OCI-LY7 (cell line): ENCODE results near the gene TMEM158. TPM values are rescaled to one million over a fixed set of nuclear protein-coding genes. Genes with fewer than 3 reads are reported as not detected.
A peak's percentile ranks its signal among the peaks of the same experiment; 100 is the strongest.

Experiments used
- Bru-seq: library from RNA; stranded (reverse); fragments of 400-500 nt; gene quantifications from one replicate; lab custom pipeline; 2021; lab: Mats Ljungman, UMichigan
- BruChase-seq, 2 experiments: library from RNA; stranded (reverse); fragments of 400-500 nt; gene quantifications; one replicate each; lab custom pipeline; 2021; lab: Mats Ljungman, UMichigan
- BruUV-seq: library from RNA; stranded (reverse); fragments of 400-500 nt; replicated peaks from 2 replicates; lab custom pipeline; 2021; lab: Mats Ljungman, UMichigan
- CTCF ChIA-PET: fragments of 300-600 bp; sonication (Branson Sonifier 250); formaldehyde crosslinking; loops from one replicate; lab custom pipeline; 2022; ENCODE audit warnings: antibody characterized with exemption; ENCODE audit not compliant: unreplicated experiment; lab: Charles Lee
- POLR2A ChIA-PET: fragments of 300-600 bp; sonication (Branson Sonifier 250); formaldehyde crosslinking; loops from one replicate; lab custom pipeline; 2022; ENCODE audit warnings: antibody characterized with exemption; lab: Charles Lee
- DNase-seq: peaks from one replicate; pipeline ENCODE4 v3.0.0-alpha.2; 2015; ENCODE audit warnings: low spot score
- H2AFZ ChIP-seq: fragments of 200-600 bp; sonication (generic), shearing (Covaris generic); 2 replicates; pipeline ENCODE4 v1.6.1; 2014; ENCODE audit warnings: mild to moderate bottlenecking, antibody characterized with exemption, low read length, moderate library complexity
- H3K27ac ChIP-seq: fragments of 200-600 bp; sonication (generic); 2 replicates; pipeline ENCODE4 v1.5.1; 2014; ENCODE audit warnings: mixed run types, low read depth, mild to moderate bottlenecking, moderate library complexity, low read length, inconsistent platforms; ENCODE audit not compliant: poor library complexity, severe bottlenecking
- H3K36me3 ChIP-seq: fragments of 200-600 bp; sonication (generic); 2 replicates; pipeline ENCODE4 v1.6.1; 2014; ENCODE audit warnings: mild to moderate bottlenecking, antibody characterized with exemption, low read length, moderate library complexity, mixed read lengths; ENCODE audit not compliant: insufficient read depth
- H3K4me1 ChIP-seq: fragments of 200-600 bp; sonication (generic); 2 replicates; pipeline ENCODE4 v1.5.1; 2014; ENCODE audit warnings: mild to moderate bottlenecking, low read length; ENCODE audit not compliant: insufficient read depth, poor library complexity, severe bottlenecking
- H3K4me2 ChIP-seq: fragments of 200-600 bp; sonication (generic); 2 replicates; pipeline ENCODE4 v1.6.1; 2014; ENCODE audit warnings: mild to moderate bottlenecking, low read length
- H3K4me3 ChIP-seq: fragments of 200-600 bp; sonication (generic); 2 replicates; pipeline ENCODE4 v1.5.1; 2014; ENCODE audit warnings: mild to moderate bottlenecking, low read depth, low read length; ENCODE audit not compliant: poor library complexity, severe bottlenecking
- H3K79me2 ChIP-seq: fragments of 200-600 bp; sonication (generic); 2 replicates; pipeline ENCODE4 v1.6.1; 2016; ENCODE audit warnings: low read depth, mild to moderate bottlenecking, low read length, moderate library complexity, mixed read lengths; ENCODE audit not compliant: insufficient read depth
- H3K9me2 ChIP-seq: fragments of 200-600 bp; sonication (generic); 2 replicates; pipeline ENCODE4 v1.6.1; 2016; ENCODE audit warnings: mild to moderate bottlenecking, low read length, mixed read lengths; ENCODE audit not compliant: insufficient read depth
- H3K9me3 ChIP-seq: fragments of 200-600 bp; sonication (generic); 2 replicates; pipeline ENCODE4 v1.6.1; 2014; ENCODE audit warnings: mild to moderate bottlenecking, mixed run types, low read length, mixed read lengths
- H4K20me1 ChIP-seq: fragments of 200-600 bp; sonication (generic); 2 replicates; pipeline ENCODE4 v1.6.1; 2014; ENCODE audit warnings: mild to moderate bottlenecking, antibody characterized with exemption, low read length, moderate library complexity, mixed read lengths; ENCODE audit not compliant: insufficient read depth
- CTCF ChIP-seq: fragments of 200-600 bp; sonication (generic); conservative IDR thresholded peaks from 2 replicates; pipeline ENCODE4 v1.5.1; 2014; ENCODE audit warnings: mild to moderate bottlenecking, antibody characterized with exemption, low read length, moderate library complexity, mixed read lengths
- EZH2phosphoT487 ChIP-seq: fragments of 200-600 bp; sonication (generic); IDR thresholded peaks from 2 replicates; pipeline ENCODE4 v1.6.1; 2018; ENCODE audit warnings: low read depth, borderline replicate concordance, mild to moderate bottlenecking, mixed run types, antibody characterized with exemption, low read length, moderate library complexity, mixed read lengths
- intact Hi-C: fragments of 100-400 bp; cut with micrococcal nuclease; formaldehyde crosslinking; loops from one replicate; pipeline ENCODE4 v1.10.0; 2022; ENCODE audit not compliant: unreplicated experiment
- long read RNA-seq: library from polyadenylated mRNA; stranded (forward); transcript quantifications from one replicate; pipeline ENCODE4 v2.0.0, GENCODE V29; 2022
- total RNA-seq, 2 experiments: library from RNA; depleted of rRNA in 1 of 2; stranded (reverse); fragments of >200 nt in 1 of 2; shearing (Covaris generic) in 1 of 2; gene quantifications; 2 replicates each; pipeline ENCODE4 v1.2.3, GENCODE V29; 2014 to 2022

The TMEM158 gene
- not detected in 2 replicates for total RNA-seq (2014; rRNA removed; shearing (Covaris generic))
- not detected in 2 replicates for total RNA-seq (2022)
- Bru-seq, nascent RNA = not detected
- not detected for BruChase-seq, experiment 1, labeled RNA remaining after a 6-hour chase
- not detected for BruChase-seq, experiment 2, labeled RNA remaining after a 2-hour chase
- long read RNA-seq = 0 reads

DNA sequence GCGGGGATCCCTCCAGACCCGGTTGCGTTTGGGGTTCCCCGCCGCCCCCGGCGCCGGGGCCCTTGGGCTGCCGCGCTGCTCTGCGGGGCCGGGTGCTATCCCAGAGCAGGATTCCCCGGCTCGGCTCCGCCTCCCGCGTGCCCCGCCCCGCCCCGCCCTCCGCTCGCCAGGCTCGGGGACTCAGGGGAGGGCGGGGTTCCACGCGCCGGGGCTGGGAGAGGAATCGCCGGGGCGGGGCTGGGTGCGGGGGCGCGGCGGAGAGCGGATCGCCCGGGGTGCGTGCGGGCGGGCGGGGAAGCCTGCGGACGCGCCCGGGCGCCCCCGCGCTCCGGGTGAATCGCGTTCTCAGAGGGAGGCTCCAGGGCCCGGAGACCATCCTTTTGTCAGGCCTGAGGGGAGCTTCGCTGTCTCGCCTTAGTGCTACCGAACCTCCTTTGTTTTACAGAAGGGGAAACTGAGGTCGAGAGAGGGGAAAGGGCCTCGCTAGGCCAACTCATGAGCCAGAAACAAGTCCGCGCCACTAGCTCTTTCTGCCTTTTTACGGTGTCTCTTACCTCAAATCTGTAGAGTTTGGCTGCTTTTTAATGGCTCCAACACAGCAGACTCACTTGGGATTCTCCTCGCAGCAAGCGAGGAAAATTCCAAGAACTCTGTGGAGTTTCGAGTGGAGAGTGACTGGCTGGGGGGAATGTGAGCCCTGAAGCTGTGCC, at the start of gene TMEM158:
Gene TMEM158 (minus strand): TSS at position 82 of the 710 bp plus-strand sequence. CDS start 260 bp downstream, outside the sequence.
- Histone ChIP-seq H3K9me3 (no peaks in the 10 kb centered on the region), H4K20me1 (no peaks in the 10 kb centered on the region), H3K4me3 (peak within 1 kb of the TSS; percentile 41), H3K4me2 (peak within 1 kb of the TSS; percentile 34; the same call in 1 of the 2 replicates), H3K4me1 (no peaks in the 10 kb centered on the region), H3K27ac (no peak within 1 kb of the TSS), H3K79me2 (no peaks in the 10 kb centered on the region), H3K9me2 (no peaks in the 10 kb centered on the region), H2AFZ (no peak within 1 kb of the TSS), H3K36me3 (no peaks in the 10 kb centered on the region)
- CTCF ChIA-PET = no interaction called here
- TF ChIP-seq EZH2phosphoT487 = no peak
- TF ChIP-seq CTCF = no peak
- DNase-seq = no peak
- intact Hi-C loops = no loop called here
- no TSS peak for BruUV-seq
- POLR2A ChIA-PET = interaction anchor here (0.5 kb wide), 1 partner anchor 52 kb away, joined by 3 read pairs; no protein-coding TSS in a partner anchor

- intact Hi-C loops = no loop called here
- no peaks in the 10 kb centered on the region for H3K9me2 ChIP-seq
- H3K4me1 ChIP-seq = no peaks in the 10 kb centered on the region
- no peak overlapping the region for H3K4me2 ChIP-seq
- H3K27ac ChIP-seq = no peak overlapping the region
- DNase-seq = no peak
- no peak overlapping the region for H2AFZ ChIP-seq
- H3K79me2 ChIP-seq = no peaks in the 10 kb centered on the region
- BruUV-seq = no TSS peak
- no peak for TF ChIP-seq CTCF
- no peak for TF ChIP-seq EZH2phosphoT487
- CTCF ChIA-PET = no interaction called here
- no peaks in the 10 kb centered on the region for H4K20me1 ChIP-seq
- POLR2A ChIA-PET = interaction anchor here (0.8 to 1.0 kb wide), 2 partner anchors 9 to 10 kb away, joined by 3 read pairs; no protein-coding TSS in a partner anchor
- H3K9me3 ChIP-seq = no peaks in the 10 kb centered on the region
- H3K4me3 ChIP-seq = no peak overlapping the region
- no peaks in the 10 kb centered on the region for H3K36me3 ChIP-seq
These were observed 49.1 kb upstream of the TMEM158 start for GRCh38 chr3:45275006-45275704.
